HG03558 (cell line): ENCODE data around the gene CACNA1G.

ENCODE experiments used
- ATAC-seq: cut with Tn5 transposase; IDR thresholded peaks from one replicate; pipeline ENCODE4 v1.9.1; 2021; ENCODE audit warnings: moderate number of reproducible peaks; ENCODE audit not compliant: unreplicated experiment; ENCODE audit errors: extremely low read depth

CACNA1G gene

GRCh38 chr17:50564916-50565315 lies 4.4 kb downstream of the CACNA1G start:
- ATAC-seq = no peak

GRCh38 chr17:50565402-50566350 lies 5.2 kb downstream of the CACNA1G start:
- no peak for ATAC-seq

- ATAC-seq = no peak
Observed at GRCh38 chr17:50566886-50567285, 6.4 kb downstream of the CACNA1G start.

DNA sequence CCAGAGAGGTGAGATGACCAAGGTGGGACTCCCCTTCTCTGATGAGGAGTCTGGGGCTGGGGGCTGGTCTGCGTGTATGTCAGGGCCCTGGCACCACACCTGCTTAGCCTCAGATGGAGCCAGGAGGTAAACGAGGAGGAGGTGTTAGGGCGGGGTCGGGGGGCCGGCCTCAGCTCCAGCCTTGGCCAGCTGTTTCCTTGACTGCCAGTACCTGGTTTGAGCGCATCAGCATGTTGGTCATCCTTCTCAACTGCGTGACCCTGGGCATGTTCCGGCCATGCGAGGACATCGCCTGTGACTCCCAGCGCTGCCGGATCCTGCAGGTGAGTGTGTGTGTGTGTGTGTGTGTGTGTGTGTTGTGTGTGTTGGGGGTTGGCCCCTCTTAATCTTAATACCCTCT lies 8.1 kb downstream of the CACNA1G start:
- ATAC-seq = no peak

- ATAC-seq = no peak
Observed at GRCh38 chr17:50569592-50569991, 9.1 kb downstream of the CACNA1G start.

- ATAC-seq = no peak
Observed at GRCh38 chr17:50570032-50570431, 9.5 kb downstream of the CACNA1G start.

- ATAC-seq = no peak
Observed at GRCh38 chr17:50570528-50570927, 10.0 kb downstream of the CACNA1G start.

GRCh38 chr17:50571681-50572080 lies 11.2 kb downstream of the CACNA1G start:
- ATAC-seq = no peak

- ATAC-seq = no peak
Observed at GRCh38 chr17:50572541-50572940, 12.0 kb downstream of the CACNA1G start.

DNA sequence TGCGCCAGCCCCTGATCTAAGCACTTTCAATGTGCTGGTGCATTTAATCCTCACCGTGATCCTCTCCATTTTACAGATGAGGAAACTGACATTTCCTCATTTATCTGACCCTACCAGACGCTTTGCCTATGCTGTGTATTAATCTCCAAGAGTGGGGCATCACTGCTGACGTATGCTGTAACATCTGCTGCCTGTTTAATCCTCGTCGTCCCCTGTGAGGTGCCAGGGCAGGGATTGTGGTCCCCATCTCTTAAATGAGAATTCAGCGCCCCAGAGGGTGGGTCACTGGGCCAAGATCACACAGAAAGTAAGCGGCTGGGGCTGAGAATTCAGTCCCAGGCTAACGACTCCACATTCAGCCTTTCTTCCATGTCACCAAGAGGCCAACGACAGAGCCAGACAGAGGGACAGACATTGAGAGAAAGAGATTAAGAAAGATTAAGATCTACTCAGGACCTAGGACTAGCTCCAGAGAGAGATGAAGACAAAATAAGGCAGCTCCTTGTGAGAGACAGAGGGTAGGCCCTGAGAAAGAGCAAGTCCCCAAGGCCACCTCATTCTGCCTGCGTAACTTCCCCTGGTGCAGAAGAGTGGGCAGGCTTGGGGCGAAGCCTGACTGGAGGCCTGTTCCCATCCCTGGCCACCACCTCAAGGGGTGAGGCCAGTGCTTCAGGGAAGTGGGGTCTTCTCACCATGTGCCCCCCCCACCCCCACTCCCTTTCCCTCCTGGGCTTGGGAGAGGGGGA lies 13.5 kb downstream of the CACNA1G start:
- no peak for ATAC-seq

DNA sequence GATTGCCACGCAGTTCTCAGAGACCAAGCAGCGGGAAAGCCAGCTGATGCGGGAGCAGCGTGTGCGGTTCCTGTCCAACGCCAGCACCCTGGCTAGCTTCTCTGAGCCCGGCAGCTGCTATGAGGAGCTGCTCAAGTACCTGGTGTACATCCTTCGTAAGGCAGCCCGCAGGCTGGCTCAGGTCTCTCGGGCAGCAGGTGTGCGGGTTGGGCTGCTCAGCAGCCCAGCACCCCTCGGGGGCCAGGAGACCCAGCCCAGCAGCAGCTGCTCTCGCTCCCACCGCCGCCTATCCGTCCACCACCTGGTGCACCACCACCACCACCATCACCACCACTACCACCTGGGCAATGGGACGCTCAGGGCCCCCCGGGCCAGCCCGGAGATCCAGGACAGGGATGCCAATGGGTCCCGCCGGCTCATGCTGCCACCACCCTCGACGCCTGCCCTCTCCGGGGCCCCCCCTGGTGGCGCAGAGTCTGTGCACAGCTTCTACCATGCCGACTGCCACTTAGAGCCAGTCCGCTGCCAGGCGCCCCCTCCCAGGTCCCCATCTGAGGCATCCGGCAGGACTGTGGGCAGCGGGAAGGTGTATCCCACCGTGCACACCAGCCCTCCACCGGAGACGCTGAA lies 15.2 kb downstream of the CACNA1G start:
- ATAC-seq = no peak

- no peak for ATAC-seq
Observed at GRCh38 chr17:50576864-50577263, 16.3 kb downstream of the CACNA1G start.

GRCh38 chr17:50577451-50577954 lies 17.0 kb downstream of the CACNA1G start:
- ATAC-seq = no peak

GRCh38 chr17:50578173-50578572 lies 17.7 kb downstream of the CACNA1G start:
- no peak for ATAC-seq

GRCh38 chr17:50579399-50579798 lies 18.9 kb downstream of the CACNA1G start:
- ATAC-seq = no peak

- no peak for ATAC-seq
Observed at GRCh38 chr17:50580646-50581045, 20.1 kb downstream of the CACNA1G start.

GRCh38 chr17:50581316-50581715 lies 20.8 kb downstream of the CACNA1G start:
- ATAC-seq = no peak

DNA sequence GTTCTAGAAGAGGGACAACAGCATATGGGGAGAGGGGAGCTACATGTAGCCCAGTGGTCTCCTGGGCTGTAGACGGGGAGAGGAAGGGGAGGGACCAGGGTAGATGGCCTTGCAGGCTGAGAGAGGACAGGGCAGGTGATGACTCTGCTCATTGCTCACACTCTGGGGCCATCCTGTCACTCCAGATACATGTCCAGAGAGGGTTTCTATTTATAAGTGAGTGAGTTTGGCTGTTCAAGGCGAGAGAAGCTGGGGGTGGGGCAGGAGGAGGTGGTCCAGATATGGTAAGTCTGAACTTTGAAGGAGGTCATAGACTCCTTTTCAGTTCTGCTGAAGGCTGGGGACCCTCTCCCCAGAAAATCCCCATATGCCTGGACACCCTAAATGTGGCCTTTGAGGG lies 22.2 kb downstream of the CACNA1G start:
- ATAC-seq = no peak

GRCh38 chr17:50583641-50584040 lies 23.1 kb downstream of the CACNA1G start:
- ATAC-seq = no peak

DNA sequence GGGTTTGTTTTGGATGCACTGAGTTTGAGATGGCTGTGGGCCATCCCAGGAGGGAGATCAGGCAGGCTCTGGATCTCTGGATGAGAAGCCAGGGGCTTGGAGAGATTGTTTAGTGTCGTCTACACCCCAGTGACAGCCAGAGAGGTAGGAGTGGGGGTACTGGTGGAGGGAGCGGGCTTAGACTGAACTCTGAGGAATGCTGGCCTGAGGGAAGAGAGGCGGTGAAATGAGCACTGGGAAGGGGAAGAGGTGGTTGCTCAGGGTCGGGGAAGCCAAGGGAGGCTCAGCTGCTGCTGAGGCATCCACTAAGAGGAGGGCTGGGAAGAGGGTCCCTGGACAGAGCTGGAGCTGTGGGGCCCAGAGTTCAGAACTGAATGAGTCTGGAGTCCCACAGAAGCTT lies 23.6 kb downstream of the CACNA1G start:
- ATAC-seq = no peak

- ATAC-seq = no peak
Observed at GRCh38 chr17:50584749-50585148, 24.2 kb downstream of the CACNA1G start.
